Erythroblast (primary cell): ENCODE data around the gene KRTAP12-4.
"Not testable (repeated sequence)": the region's sequence is repeated elsewhere in the genome, so short reads cannot be mapped to it uniquely, and the experiment has no call there.

Source experiments
- GATA1 ChIP-seq: IDR thresholded peaks from 2 replicates; pipeline ENCODE4 v1.6.1; 2011; ENCODE audit warnings: low read depth, mild to moderate bottlenecking, control low read depth, low read length, moderate library complexity
- POLR2A ChIP-seq: IDR thresholded peaks from 2 replicates; pipeline ENCODE4 v1.6.1; 2011; ENCODE audit warnings: mild to moderate bottlenecking, low read length

GRCh38 chr21:44685050-44685449 lies 30.6 kb upstream of the KRTAP12-4 start:
- not testable (repeated sequence) for TF ChIP-seq POLR2A, GATA1
